ENCODE results near the gene C1QTNF6.

DNA sequence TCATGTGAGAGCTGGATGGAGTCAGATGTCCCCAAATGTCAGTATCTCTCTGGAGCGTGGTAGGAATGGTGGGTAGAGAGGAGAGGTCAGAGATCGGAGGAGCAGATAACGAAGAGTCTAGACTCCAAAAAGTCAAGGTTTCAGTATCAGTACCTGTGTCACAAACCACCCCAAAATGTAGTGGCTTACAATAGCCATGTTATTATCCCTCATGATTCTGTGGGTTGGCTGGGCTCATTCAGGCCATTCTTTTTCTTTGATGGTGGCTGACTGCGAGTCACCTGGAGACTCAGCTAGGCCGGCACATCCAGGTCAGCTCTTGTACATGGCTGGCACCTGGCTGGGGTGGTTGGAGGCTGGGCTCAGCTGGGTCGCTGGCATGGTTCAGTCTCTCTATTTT, 31.5 kb upstream of the C1QTNF6 start:
- TF ChIP-seq, protein P1, sequence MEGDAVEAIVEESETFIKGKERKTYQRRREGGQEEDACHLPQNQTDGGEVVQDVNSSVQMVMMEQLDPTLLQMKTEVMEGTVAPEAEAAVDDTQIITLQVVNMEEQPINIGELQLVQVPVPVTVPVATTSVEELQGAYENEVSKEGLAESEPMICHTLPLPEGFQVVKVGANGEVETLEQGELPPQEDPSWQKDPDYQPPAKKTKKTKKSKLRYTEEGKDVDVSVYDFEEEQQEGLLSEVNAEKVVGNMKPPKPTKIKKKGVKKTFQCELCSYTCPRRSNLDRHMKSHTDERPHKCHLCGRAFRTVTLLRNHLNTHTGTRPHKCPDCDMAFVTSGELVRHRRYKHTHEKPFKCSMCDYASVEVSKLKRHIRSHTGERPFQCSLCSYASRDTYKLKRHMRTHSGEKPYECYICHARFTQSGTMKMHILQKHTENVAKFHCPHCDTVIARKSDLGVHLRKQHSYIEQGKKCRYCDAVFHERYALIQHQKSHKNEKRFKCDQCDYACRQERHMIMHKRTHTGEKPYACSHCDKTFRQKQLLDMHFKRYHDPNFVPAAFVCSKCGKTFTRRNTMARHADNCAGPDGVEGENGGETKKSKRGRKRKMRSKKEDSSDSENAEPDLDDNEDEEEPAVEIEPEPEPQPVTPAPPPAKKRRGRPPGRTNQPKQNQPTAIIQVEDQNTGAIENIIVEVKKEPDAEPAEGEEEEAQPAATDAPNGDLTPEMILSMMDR (IDR thresholded peaks at IDR 0.05), result no peak
- TF ChIP-seq EP300 (IDR thresholded peaks at IDR 0.05), result no peak
- TF ChIP-seq POLR2A (IDR thresholded peaks at IDR 0.05), result no peak
